H9 (cell line): ENCODE data around the gene FGFR3. TPM values are rescaled to one million over a fixed set of nuclear protein-coding genes. Genes with fewer than 3 reads are reported as not detected.

ENCODE experiments used
- DNase-seq: peaks from one replicate; pipeline ENCODE4 v3.0.0-alpha.2; 2017
- H2AFZ ChIP-seq: one replicate; pipeline ENCODE4 v1.6.1; 2013; ENCODE audit warnings: mild to moderate bottlenecking, low read length, control low read depth, moderate library complexity
- H2AK5ac ChIP-seq: 2 replicates; pipeline ENCODE4 v1.6.1; 2013; ENCODE audit warnings: low read length, control low read depth, mixed read lengths; ENCODE audit not compliant: insufficient read length
- H2BK120ac ChIP-seq: one replicate; pipeline ENCODE4 v1.6.1; 2013; ENCODE audit warnings: low read depth, mild to moderate bottlenecking, low read length, control low read depth, inconsistent platforms; ENCODE audit not compliant: poor library complexity, severe bottlenecking
- H2BK12ac ChIP-seq: 2 replicates; pipeline ENCODE4 v1.6.1; 2013; ENCODE audit warnings: low read length, control low read depth, mixed read lengths, low read depth; ENCODE audit not compliant: insufficient read length
- H2BK15ac ChIP-seq: 2 replicates; pipeline ENCODE4 v1.6.1; 2013; ENCODE audit warnings: low read depth, low read length, control low read depth
- H2BK20ac ChIP-seq: one replicate; pipeline ENCODE4 v1.6.1; 2013; ENCODE audit warnings: low read depth, mild to moderate bottlenecking, low read length, control low read depth, inconsistent platforms; ENCODE audit not compliant: poor library complexity, severe bottlenecking
- H2BK5ac ChIP-seq: 2 replicates; pipeline ENCODE4 v1.6.1; 2013; ENCODE audit warnings: low read length, control low read depth, mixed read lengths; ENCODE audit not compliant: insufficient read length
- H3K14ac ChIP-seq: 2 replicates; pipeline ENCODE4 v1.6.1; 2013; ENCODE audit warnings: low read length, control low read depth; ENCODE audit not compliant: insufficient read depth
- H3K18ac ChIP-seq: 2 replicates; pipeline ENCODE4 v1.6.1; 2013; ENCODE audit warnings: low read depth, mild to moderate bottlenecking, mixed read lengths, low read length, control low read depth; ENCODE audit not compliant: insufficient read length
- H3K23ac ChIP-seq: 2 replicates; pipeline ENCODE4 v1.6.1; 2013; ENCODE audit warnings: low read length, control low read depth, mixed read lengths, low read depth; ENCODE audit not compliant: insufficient read length
- H3K23me2 ChIP-seq: 2 replicates; pipeline ENCODE4 v1.6.1; 2013; ENCODE audit warnings: low read depth, mild to moderate bottlenecking, mixed read lengths, low read length, control low read depth; ENCODE audit not compliant: insufficient read length, poor library complexity, severe bottlenecking
- H3K27ac ChIP-seq: 2 replicates; pipeline ENCODE4 v1.5.1; 2013; ENCODE audit warnings: low read length, control low read depth, mixed read lengths, low read depth; ENCODE audit not compliant: insufficient read length
- H3K27me3 ChIP-seq: 2 replicates; pipeline ENCODE4 v1.6.1; 2013; ENCODE audit warnings: low read length, control low read depth, inconsistent platforms; ENCODE audit not compliant: insufficient read depth
- H3K4ac ChIP-seq: 2 replicates; pipeline ENCODE4 v1.6.1; 2013; ENCODE audit warnings: low read depth, mild to moderate bottlenecking, control low read depth, inconsistent platforms, low read length, moderate library complexity
- H3K4me1 ChIP-seq: 2 replicates; pipeline ENCODE4 v1.6.1; 2013; ENCODE audit warnings: low read length, control low read depth, inconsistent platforms; ENCODE audit not compliant: insufficient read depth
- H3K4me2 ChIP-seq: 2 replicates; pipeline ENCODE4 v1.6.1; 2013; ENCODE audit warnings: low read length, control low read depth, mixed read lengths; ENCODE audit not compliant: insufficient read length, insufficient read depth
- H3K56ac ChIP-seq: 2 replicates; pipeline ENCODE4 v1.6.1; 2013; ENCODE audit warnings: low read depth, mild to moderate bottlenecking, mixed read lengths, low read length, control low read depth; ENCODE audit not compliant: insufficient read length
- H3K79me1 ChIP-seq: 2 replicates; pipeline ENCODE4 v1.6.1; 2013; ENCODE audit warnings: low read depth, mild to moderate bottlenecking, moderate library complexity, low read length, control low read depth, inconsistent platforms; ENCODE audit not compliant: insufficient read depth, poor library complexity, severe bottlenecking
- H3K79me2 ChIP-seq: 2 replicates; pipeline ENCODE4 v1.6.1; 2013; ENCODE audit warnings: low read length, control low read depth, inconsistent platforms; ENCODE audit not compliant: insufficient read depth
- H3K9ac ChIP-seq: 2 replicates; pipeline ENCODE4 v1.6.1; 2013; ENCODE audit warnings: low read length, control low read depth, mixed read lengths; ENCODE audit not compliant: insufficient read length; ENCODE audit errors: extremely low read depth
- H3K9me3 ChIP-seq: one replicate; pipeline ENCODE4 v1.6.1; 2013; ENCODE audit warnings: low read depth, low read length, inconsistent platforms; ENCODE audit not compliant: control insufficient read depth
- H3T11ph ChIP-seq: one replicate; pipeline ENCODE4 v1.6.1; 2013; ENCODE audit warnings: mild to moderate bottlenecking, low read length, control low read depth, inconsistent platforms
- H4K20me1 ChIP-seq: one replicate; pipeline ENCODE4 v1.6.1; 2013; ENCODE audit not compliant: control insufficient read depth, insufficient read length, insufficient read depth
- H4K5ac ChIP-seq: 2 replicates; pipeline ENCODE4 v1.6.1; 2013; ENCODE audit warnings: low read depth, mild to moderate bottlenecking, mixed read lengths, low read length, control low read depth; ENCODE audit not compliant: insufficient read length
- H4K8ac ChIP-seq: replicated peaks from 2 replicates; pipeline ENCODE4 v1.6.1; 2013; ENCODE audit warnings: low read length, control low read depth, mixed read lengths, low read depth; ENCODE audit not compliant: insufficient read length
- H4K91ac ChIP-seq: 2 replicates; pipeline ENCODE4 v1.6.1; 2013; ENCODE audit warnings: low read depth, mild to moderate bottlenecking, moderate library complexity, mixed read lengths, low read length, control low read depth; ENCODE audit not compliant: insufficient read length
- H3K27ac Mint-ChIP-seq, 3 experiments: 2 replicates in 2 of 3; 3 replicates in 1 of 3; pipeline ENCODE4 v1.8.0; 2020 to 2021; ENCODE audit warnings: mixed read lengths in 3 of 3, mild to moderate bottlenecking in 1 of 3, moderate library complexity in 1 of 3
- H3K27me3 Mint-ChIP-seq: 2 replicates; pipeline ENCODE4 v1.8.0; 2021; ENCODE audit warnings: low read depth, mild to moderate bottlenecking, moderate library complexity, mixed read lengths
- H3K36me3 Mint-ChIP-seq, 3 experiments: 2 replicates in 2 of 3; 3 replicates in 1 of 3; pipeline ENCODE4 v1.8.0; 2020 to 2021; ENCODE audit warnings: low read depth in 3 of 3, mixed read lengths in 3 of 3; ENCODE audit not compliant: insufficient read depth in 1 of 3
- H3K4me1 Mint-ChIP-seq, 2 experiments: 2 replicates each; pipeline ENCODE4 v1.8.0; 2020; ENCODE audit warnings: mixed read lengths in 2 of 2
- H3K4me3 Mint-ChIP-seq, 2 experiments: 2 replicates in 1 of 2; 3 replicates in 1 of 2; pipeline ENCODE4 v1.8.0; 2020 to 2021; ENCODE audit warnings: mild to moderate bottlenecking in 2 of 2, mixed read lengths in 2 of 2, moderate library complexity in 1 of 2
- H3K9me3 Mint-ChIP-seq, 2 experiments: 2 replicates in 1 of 2; 3 replicates in 1 of 2; pipeline ENCODE4 v1.8.0; 2020; ENCODE audit warnings: mild to moderate bottlenecking in 2 of 2, mixed read lengths in 2 of 2, moderate library complexity in 1 of 2
- WGBS: extraction: QIAGEN DNeasy Blood & Tissue Kit; methylation state at CpG from one replicate; pipeline ENCODE4 v1.1.7; 2013; ENCODE audit warnings: missing lambda C conversion rate, low lambda C conversion rate, mixed read lengths; ENCODE audit not compliant: insufficient read length; ENCODE audit errors: extremely low coverage; 5-methylcytosine and 5-hydroxymethylcytosine counted together
- total RNA-seq: library from RNA; stranded (reverse); gene quantifications from 2 replicates; pipeline ENCODE4 v1.2.1, GENCODE V29; 2021
- TF ChIP-seq, protein P1 (sequence below): fragments of 200-600 bp; sonication (generic); conservative IDR thresholded peaks from 3 replicates; pipeline ENCODE4 v1.8.0; 2021; ENCODE audit warnings: antibody characterized with exemption, mild to moderate bottlenecking

FGFR3 gene
- total RNA-seq, 1 experiment from 2014 or later = 75.7 TPM

DNA sequence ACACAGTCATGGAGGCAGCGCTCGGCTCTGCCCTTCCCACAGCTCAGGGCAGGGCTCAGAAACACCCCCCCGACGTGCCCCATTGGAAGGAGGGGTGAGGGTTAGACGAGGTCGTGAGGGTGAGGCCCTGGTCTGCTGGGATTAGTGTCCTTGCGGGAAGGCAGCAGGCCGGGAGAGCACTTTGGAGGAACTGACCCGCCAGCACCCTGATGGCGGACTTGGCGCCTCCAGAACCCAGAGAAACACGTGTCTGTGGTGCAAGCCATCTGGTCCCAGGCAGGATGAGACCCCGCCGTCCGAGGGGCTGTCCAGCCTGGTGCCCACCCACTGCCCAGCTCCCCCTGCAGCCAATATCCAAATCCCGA is 45.5 kb upstream of the FGFR3 start:
- Histone ChIP-seq H2BK120ac (no peak overlapping the region), H3K4me2 (no peak overlapping the region), H3K23ac (no peak overlapping the region), H3K56ac (no peak overlapping the region), H4K5ac (no peak overlapping the region), H2BK20ac (no peak overlapping the region), H2BK15ac (no peak overlapping the region), H3K9ac (no peak overlapping the region), H2AK5ac (no peak overlapping the region), H2BK5ac (no peak overlapping the region), H2AFZ (no peak overlapping the region), H3K27ac (no peak overlapping the region), H3K27me3 (no peaks in the 10 kb centered on the region), H2BK12ac (no peak overlapping the region), H4K20me1 (no peaks in the 10 kb centered on the region), H3K4ac (no peak overlapping the region), H3K79me2 (no peaks in the 10 kb centered on the region), H3K9me3 (no peaks in the 10 kb centered on the region), H4K91ac (no peak overlapping the region), H3K23me2 (no peaks in the 10 kb centered on the region), H3T11ph (no peak overlapping the region), H3K79me1 (no peaks in the 10 kb centered on the region), H3K4me1 (no peaks in the 10 kb centered on the region), H3K14ac (no peak overlapping the region), H4K8ac (no peak overlapping the region), H3K18ac (no peak overlapping the region)
- H3K27ac Mint-ChIP-seq = no peak overlapping the region
- DNase-seq = no peak
- no peak overlapping the region for H3K4me3 Mint-ChIP-seq
- no peaks in the 10 kb centered on the region for H3K9me3 Mint-ChIP-seq
- peaks cover 0 to 14% of the 10 kb centered on the region in 2 experiments; a peak in 1 of 4 replicates for H3K4me1 Mint-ChIP-seq
- peaks cover 6 to 30% (median 20%) of the 10 kb centered on the region in 3 experiments; a peak in 6 of 7 replicates for H3K36me3 Mint-ChIP-seq
- WGBS = no CpG with 5 or more reads among the region's 16 CpGs
- no peaks in the 10 kb centered on the region for H3K27me3 Mint-ChIP-seq
- TF ChIP-seq, protein P1, sequence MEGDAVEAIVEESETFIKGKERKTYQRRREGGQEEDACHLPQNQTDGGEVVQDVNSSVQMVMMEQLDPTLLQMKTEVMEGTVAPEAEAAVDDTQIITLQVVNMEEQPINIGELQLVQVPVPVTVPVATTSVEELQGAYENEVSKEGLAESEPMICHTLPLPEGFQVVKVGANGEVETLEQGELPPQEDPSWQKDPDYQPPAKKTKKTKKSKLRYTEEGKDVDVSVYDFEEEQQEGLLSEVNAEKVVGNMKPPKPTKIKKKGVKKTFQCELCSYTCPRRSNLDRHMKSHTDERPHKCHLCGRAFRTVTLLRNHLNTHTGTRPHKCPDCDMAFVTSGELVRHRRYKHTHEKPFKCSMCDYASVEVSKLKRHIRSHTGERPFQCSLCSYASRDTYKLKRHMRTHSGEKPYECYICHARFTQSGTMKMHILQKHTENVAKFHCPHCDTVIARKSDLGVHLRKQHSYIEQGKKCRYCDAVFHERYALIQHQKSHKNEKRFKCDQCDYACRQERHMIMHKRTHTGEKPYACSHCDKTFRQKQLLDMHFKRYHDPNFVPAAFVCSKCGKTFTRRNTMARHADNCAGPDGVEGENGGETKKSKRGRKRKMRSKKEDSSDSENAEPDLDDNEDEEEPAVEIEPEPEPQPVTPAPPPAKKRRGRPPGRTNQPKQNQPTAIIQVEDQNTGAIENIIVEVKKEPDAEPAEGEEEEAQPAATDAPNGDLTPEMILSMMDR = no peak
